ENCODE data around the gene LCP1. TPM values are rescaled to one million over a fixed set of nuclear protein-coding genes. Genes with fewer than 3 reads are reported as not detected.

Gene LCP1
- total and polyA plus RNA-seq, 9 of the 15 experiments (the other 6 are each of a cell fraction or from before 2014, with no cell fraction given) = 83.0 to 255 (median 163) TPM

GRCh38 chr13:46102255-46102605 lies 79.7 kb downstream of the LCP1 start (continued):
- TF ChIP-seq CTCFL (IDR thresholded peaks at IDR 0.05; ENCODE audit: borderline replicate concordance, insufficient read depth, low read depth, low read length, poor library complexity, severe bottlenecking) (no peak), CHCHD3 (CRISPR knock-in tag; IDR thresholded peaks at IDR 0.05) (no peak), CHD2 (IDR thresholded peaks at IDR 0.05; ENCODE audit: low read depth, low read length) (no peak), PYGO2 (tag; IDR thresholded peaks at IDR 0.05) (no peak), GABPB2 (CRISPR knock-in tag; conservative IDR thresholded peaks at IDR 0.05) (no peak), PTRF (tag; IDR thresholded peaks at IDR 0.05) (no peak), HMG20B (CRISPR knock-in tag; IDR thresholded peaks at IDR 0.05) (no peak), MAFK (IDR thresholded peaks at IDR 0.05; ENCODE audit: low read length) (no peak), SUPT5H (IDR thresholded peaks at IDR 0.05) (no peak), BHLHE40 (IDR thresholded peaks at IDR 0.05; ENCODE audit: low read length) (no peak), BMI1 (IDR thresholded peaks at IDR 0.05; ENCODE audit: low read length) (no peak), KHSRP (IDR thresholded peaks at IDR 0.05) (no peak), PRPF4 (IDR thresholded peaks at IDR 0.05; ENCODE audit: insufficient read depth, low read depth, low read length, poor library complexity, severe bottlenecking) (no peak), ZNF57 (CRISPR knock-in tag; IDR thresholded peaks at IDR 0.05) (no peak), ZFPM2 (CRISPR knock-in tag; IDR thresholded peaks at IDR 0.05) (no peak)

Measured in K562 (cell line).